Left lobe of liver (tissue), 2 donors: ENCODE results near the gene VPS54. TPM values are rescaled to one million over a fixed set of nuclear protein-coding genes. Genes with fewer than 3 reads are reported as not detected.

Experiments
- ATAC-seq: fragments of 200-7000 bp; cut with Tn5 transposase; one replicate; pipeline ENCODE4 v1.9.1; 2020; ENCODE audit warnings: mild to moderate bottlenecking, moderate library complexity
- DNase-seq: peaks from one replicate; pipeline ENCODE4 v3.0.0-alpha.2; 2020; ENCODE audit warnings: low spot score
- total RNA-seq: library from RNA; stranded (reverse); gene quantifications from one replicate; pipeline ENCODE4 v1.2.1, GENCODE V29; 2021
- donor health status: DM: no; HTN: no; CAD: no; lungs with moderate emphysema.
- donor health status: DM: no; HTN: yes; CAD: no.

VPS54 gene
- total RNA-seq, 1 donor from 2014 or later = 12.3 TPM

GRCh38 chr2:63875559-63876245, 143.5 kb downstream of the VPS54 start:
- peak; percentile 8 for ATAC-seq
- no peak for DNase-seq

GRCh38 chr2:63875131-63875527, 144.1 kb downstream of the VPS54 start:
- ATAC-seq = no peak
- no peak for DNase-seq

- no peak for DNase-seq
Measured at GRCh38 chr2:63874204-63875130, 144.8 kb downstream of the VPS54 start.

GRCh38 chr2:63872571-63873328, 146.5 kb downstream of the VPS54 start:
- ATAC-seq = no peak
- no peak for DNase-seq

More at GRCh38 chr2:63874204-63875130, 144.8 kb downstream of the VPS54 start:
- no peak for ATAC-seq

- DNase-seq = no peak
- ATAC-seq = peak; percentile 17
Measured at GRCh38 chr2:63871864-63872263, 147.4 kb downstream of the VPS54 start.

GRCh38 chr2:63870679-63871078, 148.5 kb downstream of the VPS54 start:
- DNase-seq (no peak), ATAC-seq (peak; percentile 9)

- DNase-seq (no peak), ATAC-seq (no peak)
Measured at GRCh38 chr2:63866009-63866709, 153.1 kb downstream of the VPS54 start.

GRCh38 chr2:63865159-63865799, 153.9 kb downstream of the VPS54 start:
- ATAC-seq (peak; percentile 70), DNase-seq (no peak)

- DNase-seq = no peak
- no peak for ATAC-seq
Measured at GRCh38 chr2:63863707-63864106, 155.5 kb downstream of the VPS54 start.

GRCh38 chr2:63862806-63863205, 156.4 kb downstream of the VPS54 start:
- DNase-seq (no peak), ATAC-seq (peak; percentile 8)

- DNase-seq (no peak), ATAC-seq (peak; percentile 56)
Measured at GRCh38 chr2:63861220-63861822, 157.9 kb downstream of the VPS54 start.

GRCh38 chr2:63858291-63858690, 160.9 kb downstream of the VPS54 start:
- ATAC-seq = no peak
- DNase-seq = no peak

GRCh38 chr2:63856303-63856603, 163.0 kb downstream of the VPS54 start:
- DNase-seq (no peak), ATAC-seq (no peak)

- ATAC-seq (no peak), DNase-seq (no peak)
Measured at GRCh38 chr2:63855418-63856302, 163.6 kb downstream of the VPS54 start.

- peak; percentile 46 for ATAC-seq
- DNase-seq = no peak
Measured at GRCh38 chr2:63853527-63854310, 165.5 kb downstream of the VPS54 start.

GRCh38 chr2:63851691-63852311, 167.4 kb downstream of the VPS54 start:
- ATAC-seq = peak; percentile 53
- DNase-seq = no peak

GRCh38 chr2:63850649-63851048, 168.6 kb downstream of the VPS54 start:
- ATAC-seq (peak; percentile 54), DNase-seq (no peak)

GRCh38 chr2:63850204-63850571, 169.0 kb downstream of the VPS54 start:
- ATAC-seq = no peak
- DNase-seq = no peak
